ENCODE measurements around the gene APC2.

Gene APC2

GRCh38 chr19:1520203-1520780 lies 70.4 kb downstream of the APC2 start:
- DNase-seq, result no peak

DNA sequence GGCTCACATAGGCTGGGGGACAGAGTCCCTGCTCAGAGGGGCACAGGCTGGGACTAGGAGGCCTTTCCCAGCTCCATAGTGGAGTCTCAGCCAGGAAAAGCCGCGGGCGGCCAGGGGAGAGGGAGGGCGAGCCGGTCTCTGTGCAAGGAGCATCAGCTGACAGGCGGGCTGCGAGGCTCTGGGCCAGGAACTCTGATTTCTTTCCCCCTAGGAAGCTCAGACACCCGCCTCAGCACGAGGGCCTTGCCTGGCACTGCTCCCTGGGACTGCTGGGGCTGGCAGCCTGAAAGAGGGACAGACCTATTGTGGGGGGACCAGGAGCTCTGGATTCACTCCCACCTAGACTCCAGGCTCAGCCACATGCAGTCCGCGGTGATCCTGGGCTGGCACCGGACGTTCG lies 71.7 kb downstream of the APC2 start:
- no peak for DNase-seq

- DNase-seq, result no peak
Measured at GRCh38 chr19:1522061-1522460, 72.1 kb downstream of the APC2 start.

GRCh38 chr19:1522838-1523237 lies 72.9 kb downstream of the APC2 start:
- no peak for DNase-seq

Data from SIG-M5 (cell line).